Measurements from ENCODE around the gene ADAMTS17. TPM values are rescaled to one million over a fixed set of nuclear protein-coding genes. Genes with fewer than 3 reads are reported as not detected.

The ADAMTS17 gene
- total RNA-seq, 1 experiment from 2014 or later = 3.2 TPM

DNA sequence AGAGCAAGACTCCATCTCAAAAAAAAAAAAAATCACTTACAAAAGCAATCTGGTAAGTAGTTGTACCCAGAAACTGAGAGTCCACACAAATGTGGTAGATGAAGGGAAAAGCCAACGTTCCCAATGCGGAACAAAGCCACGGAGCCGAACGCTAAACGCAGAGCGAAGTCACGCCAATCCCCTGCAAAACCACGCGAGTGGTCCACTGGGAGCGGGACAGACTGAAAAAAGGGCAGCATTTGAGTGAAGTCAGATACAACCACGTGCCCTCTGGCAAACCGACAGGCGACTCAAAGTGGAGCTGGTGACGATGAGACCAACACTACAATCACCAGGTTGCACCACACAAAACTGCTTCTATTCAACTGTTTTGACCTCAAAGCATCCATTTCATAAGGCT is 362.4 kb downstream of the ADAMTS17 start:
- no peaks in the 10 kb centered on the region for H3K79me2 ChIP-seq (ENCODE audit: low read depth)
- POLR2A ChIA-PET (ENCODE audit: unreplicated experiment) = no interaction called here
- no peaks in the 10 kb centered on the region for H3K36me3 ChIP-seq (ENCODE audit: low read depth)
- intact Hi-C loops (cut with micrococcal nuclease; ENCODE audit: unreplicated experiment) = no loop called here
- H3K27ac ChIP-seq = no peak overlapping the region
- TF ChIP-seq, protein P1, sequence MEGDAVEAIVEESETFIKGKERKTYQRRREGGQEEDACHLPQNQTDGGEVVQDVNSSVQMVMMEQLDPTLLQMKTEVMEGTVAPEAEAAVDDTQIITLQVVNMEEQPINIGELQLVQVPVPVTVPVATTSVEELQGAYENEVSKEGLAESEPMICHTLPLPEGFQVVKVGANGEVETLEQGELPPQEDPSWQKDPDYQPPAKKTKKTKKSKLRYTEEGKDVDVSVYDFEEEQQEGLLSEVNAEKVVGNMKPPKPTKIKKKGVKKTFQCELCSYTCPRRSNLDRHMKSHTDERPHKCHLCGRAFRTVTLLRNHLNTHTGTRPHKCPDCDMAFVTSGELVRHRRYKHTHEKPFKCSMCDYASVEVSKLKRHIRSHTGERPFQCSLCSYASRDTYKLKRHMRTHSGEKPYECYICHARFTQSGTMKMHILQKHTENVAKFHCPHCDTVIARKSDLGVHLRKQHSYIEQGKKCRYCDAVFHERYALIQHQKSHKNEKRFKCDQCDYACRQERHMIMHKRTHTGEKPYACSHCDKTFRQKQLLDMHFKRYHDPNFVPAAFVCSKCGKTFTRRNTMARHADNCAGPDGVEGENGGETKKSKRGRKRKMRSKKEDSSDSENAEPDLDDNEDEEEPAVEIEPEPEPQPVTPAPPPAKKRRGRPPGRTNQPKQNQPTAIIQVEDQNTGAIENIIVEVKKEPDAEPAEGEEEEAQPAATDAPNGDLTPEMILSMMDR (conservative IDR thresholded peaks at IDR 0.05) = no peak
- TF ChIP-seq EZH2 (IDR thresholded peaks at IDR 0.05; ENCODE audit: low read depth) = no peak
- no peak overlapping the region for H2AFZ ChIP-seq
- no peaks in the 10 kb centered on the region for H3K9me2 ChIP-seq (ENCODE audit: insufficient read depth)
- no peak overlapping the region for H3K4me3 ChIP-seq
- H3K9me3 ChIP-seq (ENCODE audit: insufficient read depth, low read depth) = no peaks in the 10 kb centered on the region
- no peaks in the 10 kb centered on the region for H3K27me3 ChIP-seq (ENCODE audit: insufficient read depth, low read depth)
- no peaks in the 10 kb centered on the region for H4K20me1 ChIP-seq (ENCODE audit: insufficient read depth)
- BruUV-seq (replicated peaks) = no TSS peak
- H3K4me2 ChIP-seq = no peak overlapping the region
- CTCF ChIA-PET = no interaction called here
- no peaks in the 10 kb centered on the region for H3F3A ChIP-seq (ENCODE audit: insufficient read depth, low read depth)
- no peaks in the 10 kb centered on the region for H3K4me1 ChIP-seq (replicated peaks; ENCODE audit: insufficient read depth)
- DNase-seq = no peak

DNA sequence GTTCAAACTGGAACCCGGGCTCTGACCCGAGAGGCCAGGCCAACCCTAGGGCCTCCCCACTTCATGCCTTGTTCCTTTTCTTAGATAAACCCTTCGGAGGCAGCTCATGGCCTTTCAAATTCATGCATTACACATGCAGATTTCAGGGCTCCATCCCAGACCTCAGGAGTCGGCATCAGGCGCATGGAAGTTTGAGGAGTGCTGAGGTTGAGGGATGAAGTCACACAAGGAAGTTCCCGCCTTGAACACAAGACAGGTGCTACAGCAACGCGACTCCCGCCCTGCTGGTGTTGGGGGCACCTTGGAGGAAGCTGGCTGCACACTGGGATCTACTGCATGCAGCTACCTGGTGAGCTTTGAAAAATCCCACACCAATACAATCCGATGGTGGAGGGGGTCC is 363.3 kb downstream of the ADAMTS17 start:
- TF ChIP-seq EZH2 (IDR thresholded peaks at IDR 0.05; ENCODE audit: low read depth) = no peak
- TF ChIP-seq, protein P1 (conservative IDR thresholded peaks at IDR 0.05) = no peak
- intact Hi-C loops (cut with micrococcal nuclease; ENCODE audit: unreplicated experiment) = no loop called here
- Histone ChIP-seq H2AFZ (no peak overlapping the region), H3K36me3 (ENCODE audit: low read depth) (no peaks in the 10 kb centered on the region), H3K79me2 (ENCODE audit: low read depth) (no peaks in the 10 kb centered on the region), H3K27ac (no peak overlapping the region), H3K4me3 (no peak overlapping the region), H3K4me1 (replicated peaks; ENCODE audit: insufficient read depth) (no peaks in the 10 kb centered on the region), H4K20me1 (ENCODE audit: insufficient read depth) (no peaks in the 10 kb centered on the region), H3K27me3 (ENCODE audit: insufficient read depth, low read depth) (no peaks in the 10 kb centered on the region), H3F3A (ENCODE audit: insufficient read depth, low read depth) (no peaks in the 10 kb centered on the region), H3K9me3 (ENCODE audit: insufficient read depth, low read depth) (no peaks in the 10 kb centered on the region), H3K4me2 (no peak overlapping the region), H3K9me2 (ENCODE audit: insufficient read depth) (no peaks in the 10 kb centered on the region)
- POLR2A ChIA-PET (ENCODE audit: unreplicated experiment) = interaction anchor here (0.6 kb wide), 1 partner anchor 786 kb away, joined by 5 read pairs; no protein-coding TSS in a partner anchor
- no peak for DNase-seq
- no TSS peak for BruUV-seq (replicated peaks)
- CTCF ChIA-PET = no interaction called here

DNA sequence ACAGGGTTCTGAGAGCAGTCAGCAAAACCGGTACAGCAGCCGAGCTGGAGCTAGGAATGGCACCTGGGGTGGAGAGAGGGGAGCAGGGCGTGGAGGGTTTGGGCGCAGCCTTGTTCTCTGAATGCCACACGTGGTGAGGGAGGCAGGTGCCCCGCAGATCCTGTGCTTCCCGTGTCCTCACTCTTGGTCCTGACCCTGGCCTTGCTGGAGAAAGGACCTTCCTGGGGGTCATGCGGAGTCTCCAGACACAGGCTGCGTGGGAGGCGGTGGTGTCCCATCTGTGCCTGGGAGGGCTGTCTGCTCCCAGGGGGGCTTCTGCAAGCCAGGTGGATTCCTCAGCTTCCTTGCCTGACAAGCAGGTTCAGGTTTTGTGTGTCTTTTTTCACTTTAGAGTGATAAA is 363.8 kb downstream of the ADAMTS17 start:
- no peaks in the 10 kb centered on the region for H4K20me1 ChIP-seq (ENCODE audit: insufficient read depth)
- H3K27ac ChIP-seq = no peak overlapping the region
- H3K36me3 ChIP-seq (ENCODE audit: low read depth) = no peaks in the 10 kb centered on the region
- no peak for TF ChIP-seq EZH2 (IDR thresholded peaks at IDR 0.05; ENCODE audit: low read depth)
- TF ChIP-seq, protein P1 (conservative IDR thresholded peaks at IDR 0.05) = no peak
- no peak overlapping the region for H3K4me3 ChIP-seq
- no peak overlapping the region for H2AFZ ChIP-seq
- H3K4me1 ChIP-seq (replicated peaks; ENCODE audit: insufficient read depth) = no peaks in the 10 kb centered on the region
- no peaks in the 10 kb centered on the region for H3F3A ChIP-seq (ENCODE audit: insufficient read depth, low read depth)
- H3K9me3 ChIP-seq (ENCODE audit: insufficient read depth, low read depth) = no peaks in the 10 kb centered on the region
- CTCF ChIA-PET = no interaction called here
- intact Hi-C loops (cut with micrococcal nuclease; ENCODE audit: unreplicated experiment) = no loop called here
- no peak for DNase-seq
- H3K4me2 ChIP-seq = no peak overlapping the region
- H3K79me2 ChIP-seq (ENCODE audit: low read depth) = no peaks in the 10 kb centered on the region
- H3K9me2 ChIP-seq (ENCODE audit: insufficient read depth) = no peaks in the 10 kb centered on the region
- BruUV-seq (replicated peaks) = no TSS peak
- POLR2A ChIA-PET (ENCODE audit: unreplicated experiment) = no interaction called here
- no peaks in the 10 kb centered on the region for H3K27me3 ChIP-seq (ENCODE audit: insufficient read depth, low read depth)
